GM18498 (cell line): ENCODE results near the gene CRBN.

Experiments used
- ATAC-seq: cut with Tn5 transposase; IDR thresholded peaks from one replicate; pipeline ENCODE4 v1.9.1; 2021; ENCODE audit warnings: mild to moderate bottlenecking, moderate library complexity; ENCODE audit not compliant: unreplicated experiment

CRBN gene

GRCh38 chr3:3179407-3180094 is at the start of gene CRBN:
CRBN (minus strand) TSS chr3:3179691; CDS start chr3:3179687, 4 bp downstream.
- ATAC-seq = peak; percentile 99

DNA sequence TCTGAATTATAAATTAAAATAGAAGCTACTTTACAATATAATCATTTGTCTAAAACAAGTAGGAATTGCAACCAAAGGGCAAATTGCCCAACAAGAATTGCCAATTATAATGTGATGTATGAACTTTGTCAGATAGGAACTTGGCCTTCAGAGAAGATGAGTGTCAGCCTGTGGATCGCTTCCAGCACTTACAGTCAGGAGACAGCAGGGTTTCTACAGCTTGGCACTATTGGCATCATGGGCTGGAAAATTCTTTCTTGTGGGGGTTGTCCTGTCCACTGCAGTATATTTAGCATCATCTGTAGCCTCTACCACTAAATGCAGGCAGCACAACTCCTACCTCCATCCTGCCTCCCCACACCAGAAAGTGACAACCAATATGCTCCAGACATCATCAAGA is 48.1 kb upstream of the CRBN start:
- ATAC-seq = no peak

GRCh38 chr3:3221528-3221927 is 42.0 kb upstream of the CRBN start:
- no peak for ATAC-seq

- ATAC-seq = no peak
Observed at GRCh38 chr3:3216401-3216800, 36.9 kb upstream of the CRBN start.

- no peak for ATAC-seq
Observed at GRCh38 chr3:3212781-3213440, 33.4 kb upstream of the CRBN start.

GRCh38 chr3:3209714-3210113 is 30.2 kb upstream of the CRBN start:
- ATAC-seq = no peak

DNA sequence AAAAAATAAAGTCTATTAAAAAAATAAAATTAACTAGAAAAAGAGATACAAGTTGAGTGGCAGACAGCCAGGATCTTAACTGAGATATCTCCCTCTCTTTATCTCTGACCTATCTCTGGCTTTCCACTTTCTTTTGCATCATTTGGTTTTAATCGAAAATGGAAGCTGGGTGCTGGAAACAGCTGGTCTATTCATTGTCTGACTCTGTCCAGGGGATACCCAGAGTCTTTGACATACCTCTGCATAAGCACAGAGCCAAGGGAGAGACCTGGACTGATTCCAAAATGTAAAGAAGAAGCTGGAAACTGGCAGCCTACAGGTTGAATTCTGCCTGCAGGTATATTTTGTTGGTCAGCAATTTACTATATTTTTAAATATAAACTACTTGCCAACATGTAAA is 29.6 kb upstream of the CRBN start:
- ATAC-seq = no peak

GRCh38 chr3:3201611-3202010 is 22.1 kb upstream of the CRBN start:
- peak; percentile 94 for ATAC-seq

DNA sequence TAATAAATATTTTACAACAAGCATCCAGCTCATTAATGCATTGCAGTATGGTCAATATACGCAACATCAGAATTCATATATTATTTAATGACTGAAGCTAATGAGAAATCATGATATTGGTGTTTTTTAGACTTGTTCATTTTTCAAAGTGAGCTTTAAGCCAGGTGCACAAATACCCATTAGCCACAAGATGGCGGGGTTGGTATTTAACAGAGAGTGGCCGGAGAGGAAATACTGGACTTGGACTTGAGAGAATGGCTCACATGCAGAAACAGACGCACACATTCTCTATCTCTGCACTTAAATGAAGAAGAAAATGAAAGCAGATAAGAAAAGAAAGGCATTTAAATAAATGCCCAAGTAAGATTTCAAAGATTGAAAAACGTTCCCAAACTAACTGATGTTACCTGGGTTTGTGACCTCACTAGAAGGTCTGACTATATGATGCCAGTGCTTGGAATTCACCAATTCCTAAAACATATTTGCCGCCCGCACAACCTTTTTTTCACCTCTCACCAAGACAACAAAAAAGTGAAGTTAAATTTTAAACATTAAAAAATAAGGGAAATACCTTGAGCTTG is 21.2 kb upstream of the CRBN start:
- peak; percentile 66 for ATAC-seq

DNA sequence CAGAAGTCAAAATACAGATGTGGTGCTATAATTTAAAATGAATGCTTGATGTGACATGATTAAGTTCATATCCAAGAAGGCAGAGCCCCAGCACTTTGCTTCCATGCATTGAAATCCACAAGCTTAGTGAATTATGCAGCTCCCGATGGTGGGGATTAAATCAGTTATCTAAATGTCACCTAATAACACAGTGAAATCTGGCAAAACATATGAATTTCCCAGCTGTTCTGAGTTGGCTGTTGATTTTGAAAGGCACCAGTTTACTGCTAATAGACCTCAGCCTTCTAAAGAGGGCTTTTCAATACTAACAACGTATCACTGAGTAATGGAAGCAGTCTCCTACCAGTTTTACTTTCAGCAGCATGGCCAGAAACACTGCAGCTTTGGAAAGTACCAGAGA is 19.8 kb upstream of the CRBN start:
- no peak for ATAC-seq

DNA sequence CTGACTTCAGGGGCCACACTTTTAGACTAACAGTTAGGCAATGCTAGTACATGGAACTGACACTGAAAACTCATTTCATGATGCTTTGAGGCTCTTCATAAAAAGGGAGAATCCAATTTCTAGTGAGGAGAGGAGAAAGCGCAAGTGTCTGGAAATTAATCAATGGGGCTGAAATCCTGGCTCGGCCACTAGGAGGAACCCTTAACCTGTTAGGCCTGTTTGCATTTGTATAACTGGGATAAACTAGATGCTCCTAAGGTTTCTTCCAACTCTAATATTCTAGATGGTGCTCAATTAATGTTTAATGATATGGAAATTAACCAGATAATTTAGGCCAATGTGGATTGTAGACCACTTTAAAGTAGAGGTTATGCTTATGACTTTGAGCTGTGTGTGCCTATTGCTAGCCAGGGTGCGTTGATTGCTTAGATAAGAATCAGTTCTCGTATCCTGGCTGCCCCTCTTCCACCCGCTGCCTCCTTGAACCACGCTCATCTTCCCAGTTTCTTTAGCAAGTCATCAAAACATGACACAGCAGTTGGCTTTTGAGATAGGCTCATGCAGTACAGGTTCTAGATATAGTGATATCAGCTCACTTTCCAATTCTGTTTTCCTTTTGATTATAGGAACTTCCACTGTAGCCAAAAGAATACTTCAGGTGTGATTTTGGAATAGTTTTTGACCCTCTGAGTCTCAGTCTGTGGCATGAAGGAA is 16.8 kb upstream of the CRBN start:
- ATAC-seq = no peak

GRCh38 chr3:3194861-3195260 is 15.4 kb upstream of the CRBN start:
- ATAC-seq = no peak

DNA sequence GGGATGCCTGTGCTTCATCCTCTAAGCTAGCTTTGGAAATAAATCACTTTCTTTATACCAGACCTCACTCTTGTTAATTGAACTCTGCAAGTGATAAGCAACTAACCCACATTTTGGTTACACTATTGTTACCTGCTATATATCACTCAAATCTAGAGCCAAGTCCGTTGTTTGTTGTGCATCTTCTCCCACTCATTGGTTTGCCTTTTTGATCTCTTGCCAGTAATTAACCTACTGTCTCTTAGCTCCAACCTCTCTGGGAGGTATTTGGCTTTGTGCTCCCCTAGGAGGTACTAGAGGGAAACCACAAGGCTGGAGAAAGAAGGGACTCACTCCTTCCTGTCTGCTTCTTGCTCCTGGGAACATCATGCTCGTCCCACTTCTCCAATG is 12.8 kb upstream of the CRBN start:
- ATAC-seq = no peak

DNA sequence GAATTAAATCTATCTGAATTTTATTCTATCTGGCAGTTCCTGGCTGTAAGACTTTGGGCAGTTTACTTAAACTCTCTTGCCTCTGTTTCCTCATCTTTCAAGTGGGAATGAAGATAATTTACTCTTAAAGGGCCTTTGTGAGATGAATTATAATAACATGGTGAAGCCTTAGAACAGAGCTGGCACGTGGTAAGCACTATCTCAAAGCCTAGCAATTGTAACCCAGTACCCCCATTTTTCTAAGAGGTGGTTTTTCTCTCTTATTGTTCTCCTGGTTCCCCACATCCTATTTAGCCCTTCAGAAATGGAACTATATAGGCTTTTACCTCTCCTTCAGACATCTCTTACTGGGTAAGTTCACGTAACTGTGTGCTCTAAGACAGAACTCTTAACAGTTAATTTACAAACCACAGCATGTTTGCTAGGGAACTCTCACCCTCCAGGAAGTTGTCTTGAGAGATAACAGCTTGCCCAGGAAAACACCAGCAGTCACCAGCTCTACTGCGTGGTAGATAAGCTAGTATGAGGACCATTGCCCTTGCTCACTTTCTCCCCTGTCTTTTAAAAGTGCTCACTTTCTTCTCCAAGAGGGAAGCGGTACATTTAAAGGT is 12.3 kb upstream of the CRBN start:
- ATAC-seq = no peak

GRCh38 chr3:3189961-3190360 is 10.5 kb upstream of the CRBN start:
- ATAC-seq = no peak

GRCh38 chr3:3189102-3189727 is 9.7 kb upstream of the CRBN start:
- ATAC-seq = no peak

DNA sequence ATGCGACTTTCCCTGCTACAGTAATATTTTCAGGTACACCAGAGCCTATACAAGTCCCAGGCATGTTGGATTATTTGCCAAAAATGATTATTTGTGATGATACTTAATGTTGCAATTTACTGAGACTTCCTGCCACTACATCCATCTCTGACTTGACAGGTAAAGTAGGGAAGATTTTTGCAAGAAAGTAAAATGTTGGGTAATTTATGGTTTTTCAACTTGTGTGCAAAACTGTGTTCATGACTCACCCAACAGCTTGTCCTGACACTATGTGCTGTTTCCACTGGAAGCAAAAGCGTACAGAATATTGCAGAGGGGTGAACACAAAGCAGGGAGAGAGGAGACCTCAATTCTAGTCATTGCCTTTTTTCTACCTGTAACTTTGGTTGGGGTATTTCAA is 5.4 kb upstream of the CRBN start:
- no peak for ATAC-seq

- no peak for ATAC-seq
Observed at GRCh38 chr3:3180456-3180855, 965 bp upstream of the CRBN start.

DNA sequence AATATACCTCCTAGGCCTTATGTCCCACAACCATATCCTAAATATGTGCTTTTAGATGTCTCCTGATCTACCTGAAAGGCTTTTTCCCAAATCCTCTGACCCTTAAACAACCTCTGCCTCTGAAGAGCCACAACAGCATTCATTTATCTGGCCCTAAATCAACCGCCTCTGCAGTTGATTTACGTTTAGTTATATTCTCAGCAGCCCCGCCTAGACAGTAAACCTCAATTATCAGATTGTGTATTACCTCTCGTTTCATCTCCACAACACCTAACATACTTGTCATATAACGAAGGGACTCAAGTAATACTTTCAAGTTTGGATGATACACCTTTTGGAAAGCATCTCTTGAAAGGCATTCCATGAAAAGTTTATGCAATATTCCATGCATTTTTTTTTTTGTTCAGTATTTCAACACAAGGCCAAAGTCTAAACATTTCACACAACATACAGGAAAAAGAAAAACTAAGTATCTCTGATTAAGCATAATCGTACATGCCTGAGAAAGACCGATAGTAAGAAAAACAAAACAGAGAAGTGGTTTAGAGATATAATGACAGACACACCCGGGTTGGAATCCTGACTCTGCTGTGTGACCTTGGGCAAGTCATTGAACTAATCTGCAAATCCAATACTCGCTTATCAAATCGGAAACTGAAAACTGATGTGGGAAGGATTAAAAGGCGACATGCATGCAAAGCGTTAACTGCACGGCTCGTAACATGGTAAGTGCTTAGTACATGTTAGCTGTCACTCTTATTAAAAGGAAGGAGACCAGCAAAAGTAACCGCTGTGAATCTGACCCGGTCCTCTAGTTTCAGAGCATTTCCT is 778 bp downstream of the CRBN start:
- peak; percentile 1 for ATAC-seq

DNA sequence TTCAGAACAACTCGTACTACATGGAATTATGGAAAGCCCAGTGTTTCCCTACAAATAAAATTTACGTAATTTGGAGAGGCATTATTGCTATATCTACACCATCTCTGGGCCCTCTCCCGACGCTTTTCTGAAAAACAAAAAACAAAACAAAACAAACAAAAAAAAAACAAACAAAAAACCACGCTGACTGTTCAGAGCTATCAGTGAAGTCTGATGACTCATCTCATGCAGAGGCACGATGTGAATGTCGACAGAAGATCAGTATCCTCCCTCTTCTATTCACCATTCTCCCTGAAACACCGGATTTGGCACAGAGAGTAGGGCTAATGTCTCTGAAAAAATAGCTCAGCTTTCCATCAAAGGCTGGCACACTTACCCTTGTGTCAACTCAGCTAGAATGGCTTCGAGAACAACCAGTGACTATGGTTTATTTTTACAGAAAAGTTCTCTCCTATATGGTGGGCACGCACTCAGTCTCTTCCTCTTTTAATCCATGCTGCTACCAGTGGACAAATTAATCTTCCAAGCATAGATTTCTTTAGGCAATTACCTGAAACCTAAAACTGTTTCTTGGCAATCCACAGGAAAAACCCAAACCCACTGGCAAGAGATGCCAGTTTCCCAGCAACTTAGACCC is 1.5 kb downstream of the CRBN start:
- ATAC-seq = no peak
